GM19372 (cell line): ENCODE data around the gene PRC1.
"Not testable (repeated sequence)": the region's sequence is repeated elsewhere in the genome, so short reads cannot be mapped to it uniquely, and the experiment has no call there.

Experiments used
- ATAC-seq: cut with Tn5 transposase; IDR thresholded peaks from one replicate; pipeline ENCODE4 v1.9.1; 2021; ENCODE audit warnings: mild to moderate bottlenecking, low read depth, moderate library complexity; ENCODE audit not compliant: unreplicated experiment

PRC1 gene, protein sequence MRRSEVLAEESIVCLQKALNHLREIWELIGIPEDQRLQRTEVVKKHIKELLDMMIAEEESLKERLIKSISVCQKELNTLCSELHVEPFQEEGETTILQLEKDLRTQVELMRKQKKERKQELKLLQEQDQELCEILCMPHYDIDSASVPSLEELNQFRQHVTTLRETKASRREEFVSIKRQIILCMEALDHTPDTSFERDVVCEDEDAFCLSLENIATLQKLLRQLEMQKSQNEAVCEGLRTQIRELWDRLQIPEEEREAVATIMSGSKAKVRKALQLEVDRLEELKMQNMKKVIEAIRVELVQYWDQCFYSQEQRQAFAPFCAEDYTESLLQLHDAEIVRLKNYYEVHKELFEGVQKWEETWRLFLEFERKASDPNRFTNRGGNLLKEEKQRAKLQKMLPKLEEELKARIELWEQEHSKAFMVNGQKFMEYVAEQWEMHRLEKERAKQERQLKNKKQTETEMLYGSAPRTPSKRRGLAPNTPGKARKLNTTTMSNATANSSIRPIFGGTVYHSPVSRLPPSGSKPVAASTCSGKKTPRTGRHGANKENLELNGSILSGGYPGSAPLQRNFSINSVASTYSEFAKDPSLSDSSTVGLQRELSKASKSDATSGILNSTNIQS

DNA sequence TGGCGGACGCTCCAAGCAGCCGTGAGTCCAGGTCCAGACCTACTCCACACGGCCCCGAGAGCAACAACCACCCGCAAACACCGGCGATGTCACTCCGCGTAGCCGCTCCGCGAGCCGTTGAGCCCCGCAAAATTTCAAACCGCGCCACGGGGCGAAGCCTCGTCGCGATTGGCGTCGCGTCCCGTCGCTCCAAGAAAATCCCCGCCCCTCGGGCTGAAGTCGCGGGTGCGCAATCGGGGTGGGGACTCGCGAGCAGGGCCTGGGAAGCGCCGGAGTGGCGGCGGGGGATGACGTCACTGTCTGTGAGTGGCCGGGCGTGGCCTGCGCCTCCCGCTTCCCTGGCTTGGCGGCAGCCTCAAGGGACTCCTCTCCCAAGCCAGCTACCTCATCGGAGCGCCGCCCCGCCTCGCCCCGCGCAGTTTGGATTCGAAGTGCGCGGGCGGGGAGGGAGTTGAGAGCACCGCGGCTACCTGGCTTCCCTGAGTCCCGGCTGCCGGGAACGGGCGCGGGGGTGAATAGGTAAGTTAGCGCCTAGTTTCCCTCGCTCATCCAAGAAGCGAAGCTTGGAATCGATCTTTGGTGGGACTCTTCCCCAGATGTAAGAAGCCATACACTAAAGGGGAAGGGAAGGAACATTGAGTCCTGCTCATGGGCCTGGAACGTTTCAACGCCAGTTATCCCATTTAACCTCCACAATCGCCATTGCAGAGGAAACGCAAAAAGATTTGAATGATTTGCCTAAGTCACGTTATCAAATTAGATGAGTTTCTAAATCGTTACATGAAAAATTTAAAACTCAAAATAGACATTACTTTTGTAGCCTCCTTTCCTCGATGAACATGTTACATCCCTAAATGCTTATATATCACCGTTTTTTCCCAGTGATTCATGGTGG is at the start of gene PRC1:
Gene PRC1 (minus strand): TSS at position 119 of the 895 bp plus-strand sequence. CDS start 118 bp downstream, at position 1.
- ATAC-seq, result peak; percentile 96

DNA sequence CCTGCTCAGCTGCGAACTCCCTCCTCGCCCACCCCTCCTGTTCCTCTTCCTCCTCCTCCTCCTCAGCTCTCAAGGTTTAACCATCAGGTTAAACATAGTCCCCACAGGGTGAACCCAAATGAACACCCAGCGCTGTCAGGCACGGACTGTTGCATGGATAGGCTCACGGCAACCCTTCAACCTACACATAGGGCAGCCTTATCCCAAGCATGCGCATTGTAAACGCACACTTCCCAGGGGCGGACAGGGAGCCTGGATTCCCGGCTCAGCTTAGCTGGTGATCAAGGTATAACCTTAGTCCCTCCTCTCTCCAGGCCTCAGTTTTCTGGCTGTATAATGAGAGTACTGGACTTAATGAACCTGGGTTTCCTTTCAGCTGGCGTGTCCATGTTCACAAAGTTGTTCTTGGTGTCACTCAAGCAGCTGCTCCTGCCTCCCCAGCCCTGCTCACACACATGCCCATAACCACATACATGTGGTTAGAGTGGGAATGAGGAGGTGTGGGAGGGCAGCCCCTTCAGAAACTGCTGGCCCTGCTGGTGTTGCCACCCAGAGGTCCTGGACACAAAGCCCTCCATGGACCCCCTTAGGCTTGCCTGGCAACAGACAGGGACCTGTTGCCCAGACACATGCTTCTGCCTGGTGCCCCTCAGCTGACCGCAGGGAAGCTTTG is 49.0 kb upstream of the PRC1 start:
- no peak for ATAC-seq

DNA sequence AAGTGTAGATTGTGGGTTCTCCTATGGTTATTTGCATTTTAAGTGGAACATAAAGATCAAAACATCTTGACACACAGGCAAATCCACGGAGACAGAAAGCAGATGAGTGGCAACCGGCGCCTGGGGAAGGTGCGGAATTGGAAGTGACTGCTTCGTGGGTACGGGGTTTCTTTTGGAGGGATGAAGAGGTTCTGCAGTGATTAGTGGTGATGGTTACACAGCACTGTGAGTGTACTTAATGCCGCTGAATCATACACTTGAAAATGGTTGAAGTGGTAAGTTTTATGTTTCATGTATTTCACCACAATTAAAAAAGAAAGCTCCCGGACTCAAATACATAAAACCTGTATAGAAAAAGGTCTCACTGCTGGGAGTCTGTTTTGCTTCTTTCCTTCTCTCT is 46.5 kb upstream of the PRC1 start:
- ATAC-seq, result no peak

DNA sequence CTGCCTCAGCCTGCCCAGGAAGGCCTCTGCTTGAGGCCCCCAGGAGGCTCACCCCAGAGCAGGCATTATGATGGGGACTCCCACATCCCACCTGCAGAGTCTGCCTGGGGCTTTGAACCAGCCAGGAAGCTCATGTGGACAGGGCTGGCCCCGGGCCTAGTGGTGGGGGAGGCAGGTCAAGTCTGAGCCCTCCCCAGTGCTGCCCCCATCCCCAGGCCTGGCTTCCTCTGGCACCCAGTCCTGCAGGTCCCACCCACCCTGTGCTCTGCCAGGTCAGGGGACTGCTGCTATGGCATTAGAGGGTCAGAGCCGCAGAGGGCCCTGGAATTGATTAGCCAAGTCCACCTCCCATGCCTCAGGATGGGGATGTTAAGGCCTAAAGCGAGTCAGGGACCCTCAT is 45.7 kb upstream of the PRC1 start:
- no peak for ATAC-seq

DNA sequence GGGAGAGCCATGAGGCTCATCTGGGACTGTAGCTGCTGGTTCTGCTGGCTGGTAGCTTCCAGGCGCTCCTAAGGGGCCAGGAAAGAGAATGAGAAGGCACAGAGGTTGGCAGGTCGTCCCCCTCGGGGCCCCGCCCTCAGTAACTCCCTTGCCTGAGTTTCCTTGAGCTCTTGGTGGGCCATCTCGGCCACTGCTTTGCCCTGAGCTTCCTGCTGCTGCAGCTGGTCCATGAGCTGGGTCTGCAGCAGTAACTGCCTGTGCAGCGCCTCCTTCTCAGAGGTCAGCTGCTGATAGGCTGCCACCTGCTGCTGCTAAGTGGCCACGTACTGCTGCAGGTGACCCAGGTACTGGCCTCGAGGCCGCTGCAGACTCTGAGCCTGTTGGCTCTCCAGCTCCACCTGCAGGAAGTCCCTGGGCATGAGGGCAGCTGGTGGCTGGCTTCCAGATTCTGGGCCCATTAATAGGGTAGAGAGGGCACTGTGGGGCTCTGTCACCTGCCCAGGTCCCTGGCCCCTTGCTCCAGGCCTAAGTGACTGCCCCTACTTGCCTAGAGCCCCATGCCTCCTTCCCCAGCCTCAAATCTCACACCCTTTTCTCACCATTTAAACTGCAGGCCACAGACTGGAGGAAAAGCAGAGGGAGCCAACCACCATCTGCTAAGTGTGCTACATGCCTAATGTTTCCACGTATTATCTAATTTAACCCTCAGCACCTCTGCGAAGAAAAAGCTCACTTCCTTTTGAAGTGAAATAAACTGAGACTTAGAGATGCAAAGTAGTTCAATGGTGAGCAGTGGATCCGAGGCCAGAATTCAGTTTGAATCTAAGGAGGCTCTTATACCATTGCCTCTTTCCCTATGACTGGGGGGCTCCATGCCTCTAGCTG is 38.8 kb upstream of the PRC1 start:
- ATAC-seq, result no peak

DNA sequence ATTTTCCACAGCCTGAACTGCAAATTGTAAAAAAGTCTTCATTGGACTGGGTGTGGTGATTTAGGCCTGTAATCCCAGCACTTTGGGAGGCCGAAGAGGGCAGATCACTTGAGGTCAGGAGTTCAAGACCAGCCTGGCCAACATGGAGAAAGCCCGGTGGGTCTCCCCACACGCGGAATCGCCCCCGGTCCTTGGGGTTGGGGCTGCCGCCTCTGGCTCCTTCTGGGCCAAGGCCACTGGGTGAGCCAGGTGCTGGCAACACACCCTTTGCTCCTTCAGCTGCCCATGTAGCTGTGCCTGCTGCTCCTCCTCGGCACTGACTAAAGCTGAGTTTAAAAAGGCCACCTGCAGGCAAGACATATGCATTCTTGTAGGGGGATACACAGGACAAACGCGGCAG is 37.5 kb upstream of the PRC1 start:
- ATAC-seq, result no peak

DNA sequence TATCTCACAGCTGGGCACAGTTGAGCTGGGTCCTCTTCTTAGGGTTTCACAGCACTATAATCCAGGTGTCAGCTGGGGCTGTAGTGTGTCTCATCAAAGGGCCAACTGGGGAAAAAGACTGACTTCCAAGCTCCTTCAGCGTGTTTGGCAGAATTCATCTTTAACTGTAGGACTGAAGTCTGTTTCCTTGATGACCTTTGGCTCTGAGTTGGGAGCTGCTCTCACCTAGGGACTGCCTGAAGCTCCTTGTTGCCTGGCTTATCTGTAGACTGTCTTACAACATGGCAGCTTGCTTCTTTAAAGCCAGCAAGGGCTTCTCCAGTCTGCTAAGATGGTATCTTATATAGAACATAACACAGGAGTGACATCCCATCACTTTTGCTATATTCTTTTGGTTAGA is 33.3 kb upstream of the PRC1 start:
- no peak for ATAC-seq

DNA sequence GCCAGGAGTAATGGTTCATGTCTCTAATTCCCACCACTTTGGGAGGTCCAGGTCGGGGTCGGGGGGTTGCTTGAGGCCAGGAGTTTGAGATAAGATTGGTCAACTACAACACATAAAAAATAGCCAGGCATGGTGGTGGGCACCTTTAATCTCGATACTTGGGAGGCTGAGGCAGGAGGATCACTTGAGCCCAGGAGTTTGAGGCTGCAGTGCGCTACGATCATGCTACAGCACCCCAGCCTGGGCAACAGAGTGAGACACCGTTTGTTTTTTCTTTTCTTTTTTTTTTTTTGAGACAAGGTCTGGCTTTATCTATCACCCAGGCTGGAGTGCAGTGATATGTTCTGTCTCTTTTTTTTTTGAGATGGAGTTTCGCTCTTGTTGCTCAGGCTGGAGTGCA is 29.4 kb upstream of the PRC1 start:
- no peak for ATAC-seq

DNA sequence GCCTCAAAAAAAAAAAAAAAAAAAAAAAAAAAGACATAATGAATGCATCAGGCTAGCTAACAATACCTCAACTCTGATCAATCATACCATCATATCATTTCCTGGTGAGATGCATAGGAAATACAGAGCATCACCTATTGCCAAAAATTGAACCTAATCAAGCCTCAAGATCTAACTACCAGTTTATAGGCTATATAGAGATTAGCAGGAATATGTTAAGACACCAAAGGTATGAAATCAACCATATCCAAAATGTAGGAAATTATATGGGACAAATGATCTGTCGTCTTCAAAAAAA is 28.4 kb upstream of the PRC1 start:
- ATAC-seq, result no peak

DNA sequence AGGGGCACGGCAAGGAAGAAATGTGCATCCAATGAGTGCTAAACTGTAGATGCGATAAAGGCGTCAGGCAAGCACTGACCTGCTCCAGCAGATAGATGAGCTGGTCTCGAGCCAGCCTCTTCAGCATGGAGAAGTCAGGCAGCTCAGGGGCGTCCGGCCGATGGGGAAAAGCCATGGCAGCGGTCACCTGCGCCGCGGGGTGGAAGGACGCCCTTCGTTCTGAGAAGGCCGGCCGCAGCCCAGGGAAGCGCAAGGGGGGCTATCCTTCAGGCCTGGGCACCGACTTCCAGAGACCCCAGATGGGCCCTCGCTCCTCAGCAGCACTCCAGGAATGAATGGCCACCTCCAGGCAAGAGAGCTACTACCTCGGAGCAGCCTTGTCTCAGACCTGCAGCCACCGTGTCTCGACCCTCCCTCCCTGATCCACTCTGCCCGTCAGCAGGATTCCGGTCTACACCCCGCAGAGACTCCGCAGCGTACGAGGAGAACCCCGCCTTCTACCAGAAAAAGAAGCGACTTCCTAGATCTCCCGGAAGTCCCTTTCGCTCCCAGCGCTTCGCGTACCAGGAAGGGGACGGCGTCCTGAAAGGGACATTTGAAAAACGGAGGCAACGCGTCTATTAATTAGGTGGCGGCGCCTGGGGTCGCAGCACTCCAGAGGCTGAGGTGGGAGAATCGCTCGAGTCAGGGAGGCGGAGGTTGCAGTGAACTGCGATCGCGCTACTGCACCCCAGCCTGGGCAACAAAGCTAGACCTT is 27.9 kb upstream of the PRC1 start, which contains the start of gene VPS33B:
Gene VPS33B (minus strand): TSS at position 520 of the 757 bp plus-strand sequence. CDS start 345 bp downstream, at position 175.
- ATAC-seq, result peak; percentile 67

DNA sequence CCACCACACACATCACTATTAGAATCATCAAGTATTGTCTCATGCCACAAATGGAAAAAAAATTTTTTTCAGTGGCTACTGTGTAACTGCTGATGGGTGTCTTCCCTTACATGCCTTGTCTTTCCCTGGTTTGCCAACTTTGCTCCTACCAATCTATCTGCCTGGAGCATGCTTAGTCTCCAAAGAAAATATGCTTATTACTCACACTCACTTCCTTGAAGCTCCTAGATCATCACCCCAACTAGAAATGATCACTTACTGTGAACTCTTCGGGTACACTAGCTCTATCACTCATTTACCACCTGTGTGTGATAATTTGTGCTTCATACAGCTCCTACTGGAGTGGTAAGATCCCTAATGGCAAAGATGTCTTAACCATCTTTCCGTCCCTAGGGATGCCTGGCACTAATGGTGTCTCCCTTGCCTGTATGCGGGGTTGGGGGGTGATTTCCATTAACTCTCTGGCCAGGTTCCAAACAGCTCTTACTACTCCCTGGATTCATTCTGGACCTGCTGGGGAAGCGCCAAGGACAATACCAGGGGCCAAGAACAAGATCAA is 27.3 kb upstream of the PRC1 start:
- peak; percentile 6 for ATAC-seq

DNA sequence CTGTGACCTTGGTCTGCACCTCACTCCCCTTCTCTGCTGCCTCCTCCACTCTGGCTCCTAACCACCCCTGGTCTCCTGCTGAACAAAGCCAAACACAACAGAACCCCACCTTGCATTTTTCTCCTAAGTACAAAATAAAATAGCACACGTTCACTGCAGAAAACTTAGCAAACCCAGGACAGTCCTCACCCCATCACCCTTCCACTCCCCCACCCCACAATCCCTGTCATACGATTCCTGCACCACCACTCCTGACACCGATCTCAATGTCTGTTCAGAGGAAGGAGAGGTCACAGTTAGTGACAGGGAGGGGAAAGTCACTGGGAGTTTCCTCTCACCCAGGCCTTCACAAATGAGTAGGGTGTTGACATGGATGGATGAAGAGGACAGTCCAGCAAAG is 23.8 kb upstream of the PRC1 start:
- no peak for ATAC-seq

DNA sequence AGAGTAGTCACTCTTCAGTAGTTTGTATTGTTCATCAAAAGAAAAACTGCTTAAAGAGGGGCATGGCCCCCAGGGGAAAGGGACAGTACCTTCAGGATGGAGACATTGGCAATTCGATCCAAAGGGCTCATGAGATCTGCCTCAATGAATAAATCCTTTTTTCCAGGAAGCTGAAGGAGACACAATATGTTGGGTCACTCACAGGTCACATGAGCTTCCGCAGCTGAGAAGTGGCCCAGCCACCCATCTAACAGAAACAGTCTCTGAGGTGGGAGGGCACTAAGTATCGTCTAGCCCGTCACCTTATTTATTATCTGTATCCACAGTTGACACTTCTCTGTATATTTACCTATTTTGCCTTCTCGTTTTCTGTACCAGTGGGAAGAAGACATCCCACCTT is 23.4 kb upstream of the PRC1 start:
- ATAC-seq, result no peak

DNA sequence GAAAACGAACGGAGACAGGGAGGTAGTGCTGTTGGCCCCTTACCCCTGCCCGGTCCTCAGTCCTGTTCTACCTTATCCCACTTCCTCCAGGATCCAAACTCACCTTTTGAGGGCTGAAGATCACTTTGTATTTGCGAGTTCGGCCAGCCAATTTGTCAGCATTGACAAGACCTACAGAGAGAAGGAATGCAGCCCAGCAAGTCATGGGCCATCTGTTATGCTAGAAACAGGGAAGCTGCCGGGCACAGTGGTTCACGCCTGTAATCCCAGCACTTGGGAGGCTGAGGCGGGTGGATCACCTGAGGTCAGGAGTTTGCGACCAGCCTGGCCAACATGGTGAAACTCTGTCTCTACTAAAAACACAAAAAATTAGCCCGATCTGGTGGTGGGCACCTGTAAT is 19.4 kb upstream of the PRC1 start:
- not testable (repeated sequence) for ATAC-seq

DNA sequence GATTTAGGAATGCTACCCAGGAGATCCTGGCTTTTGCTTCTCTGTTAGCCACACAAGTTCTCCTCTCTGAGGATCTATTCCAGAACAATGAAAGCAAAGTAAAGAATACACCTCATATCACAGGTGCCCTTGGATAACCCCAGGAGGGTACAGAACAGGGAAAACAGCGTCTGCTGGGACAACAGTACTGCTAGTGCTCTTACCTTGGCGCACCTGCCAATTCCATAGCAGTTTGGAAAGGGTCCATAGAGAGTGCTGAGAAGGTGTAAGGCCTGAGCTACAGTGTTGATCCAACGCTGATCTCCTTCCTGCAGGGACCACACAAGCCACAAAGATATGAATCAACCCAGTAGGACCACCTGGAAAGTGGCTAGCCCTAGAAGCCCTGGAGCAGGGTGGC is 12.9 kb upstream of the PRC1 start:
- ATAC-seq, result no peak

DNA sequence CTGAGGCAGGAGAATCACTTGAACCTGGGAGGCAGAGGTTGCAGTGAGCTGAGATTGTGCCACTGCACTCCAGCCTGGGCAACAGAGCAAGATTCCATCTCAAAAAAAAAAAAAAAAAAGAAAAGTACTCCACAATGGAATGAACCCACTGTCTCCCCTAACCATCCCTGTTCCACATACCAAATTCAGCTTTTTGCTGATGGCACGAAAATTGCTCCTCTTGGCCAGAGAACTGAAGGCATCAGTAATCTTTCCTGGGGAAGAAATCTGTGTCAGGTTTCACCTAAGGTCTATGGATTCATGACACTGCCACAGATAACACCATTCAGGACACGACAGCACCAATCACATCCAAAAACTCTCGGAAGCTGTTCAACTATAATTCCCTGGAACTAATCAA is 6.9 kb upstream of the PRC1 start:
- no peak for ATAC-seq

DNA sequence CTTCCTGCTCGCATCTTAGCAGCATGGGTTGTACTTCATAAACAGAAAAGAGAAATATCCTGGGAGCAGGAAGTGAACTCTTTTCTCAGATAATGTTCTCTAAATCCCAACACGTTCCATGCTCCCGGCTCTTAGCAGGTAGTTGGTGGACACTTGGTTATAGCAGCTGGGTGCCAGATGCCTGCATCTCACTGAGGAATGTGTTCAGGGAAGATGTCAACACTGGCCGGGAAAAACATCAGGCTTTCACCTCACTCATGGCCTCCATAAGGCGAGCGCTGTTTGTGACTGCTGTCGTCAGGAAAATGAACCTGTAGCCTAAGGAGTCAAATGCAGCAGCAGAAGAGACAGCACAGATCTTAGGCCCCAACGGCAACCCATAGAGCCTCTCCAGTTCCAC is 4.4 kb upstream of the PRC1 start:
- no peak for ATAC-seq

DNA sequence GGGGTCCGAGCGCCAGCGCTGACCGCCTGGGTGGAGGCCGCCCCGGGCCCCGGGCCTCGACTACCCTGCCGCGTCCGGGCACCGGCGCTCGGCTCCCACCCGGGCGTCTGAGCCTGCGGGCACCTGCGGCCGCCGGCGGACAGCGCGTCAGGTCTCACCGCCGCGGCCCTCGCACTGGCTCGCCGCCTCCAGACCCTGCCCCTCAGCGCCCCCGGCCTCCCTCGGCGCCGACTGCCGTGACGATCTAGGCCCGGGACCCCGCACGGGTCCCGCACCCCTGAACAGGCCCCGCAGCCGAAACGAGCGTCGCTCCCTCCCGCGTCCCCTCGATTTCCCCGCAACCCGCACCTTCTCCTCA is 297 bp downstream of the PRC1 start:
- ATAC-seq, result peak; percentile 12
